Activated CD4-positive, alpha-beta T cell treated with anti-CD3 and anti-CD28 coated beads for 48 hours (primary cell): ENCODE results near the gene ATP5F1D.

Experiments used
- DNase-seq: peaks from one replicate; pipeline ENCODE4 v3.0.0-alpha.2; 2020

The ATP5F1D gene

GRCh38 chr19:1283917-1284292 is 42.4 kb downstream of the ATP5F1D start:
- no peak for DNase-seq

DNA sequence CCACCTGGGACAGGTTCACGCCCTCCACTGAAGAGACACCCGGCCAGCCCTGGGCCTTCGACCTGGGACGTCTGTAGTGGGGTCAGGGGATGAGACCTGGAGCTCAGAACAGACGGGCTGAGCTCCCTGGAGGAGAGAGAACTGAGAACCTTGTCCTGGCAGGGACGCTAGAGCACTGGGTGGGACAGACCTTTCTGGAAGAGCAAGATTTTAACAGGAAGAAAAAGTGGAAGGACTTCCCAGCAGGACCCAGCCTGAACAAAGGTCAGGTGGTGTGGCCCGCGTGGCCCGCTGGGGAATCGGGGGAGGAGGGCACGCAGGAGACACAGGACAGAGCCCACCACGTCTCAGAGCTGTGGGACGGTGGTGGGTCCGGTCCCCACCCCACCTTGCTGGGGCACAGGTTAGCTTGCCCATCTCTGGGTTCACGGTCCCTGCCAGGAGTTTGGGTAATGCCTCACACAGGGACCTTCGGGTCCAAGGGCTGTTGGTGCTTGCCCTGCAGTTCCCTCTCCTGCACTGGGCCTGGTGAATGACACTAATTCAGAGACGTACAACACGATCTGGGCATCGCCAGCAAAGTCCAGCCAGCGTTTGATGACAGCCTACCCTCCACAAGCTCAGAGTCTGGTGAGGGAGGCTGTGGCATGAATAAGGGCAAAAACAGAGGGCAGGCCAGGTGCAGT is 42.9 kb downstream of the ATP5F1D start:
- DNase-seq = no peak

- DNase-seq = no peak
These were observed 43.6 kb downstream of the ATP5F1D start for GRCh38 chr19:1284979-1285736.

DNA sequence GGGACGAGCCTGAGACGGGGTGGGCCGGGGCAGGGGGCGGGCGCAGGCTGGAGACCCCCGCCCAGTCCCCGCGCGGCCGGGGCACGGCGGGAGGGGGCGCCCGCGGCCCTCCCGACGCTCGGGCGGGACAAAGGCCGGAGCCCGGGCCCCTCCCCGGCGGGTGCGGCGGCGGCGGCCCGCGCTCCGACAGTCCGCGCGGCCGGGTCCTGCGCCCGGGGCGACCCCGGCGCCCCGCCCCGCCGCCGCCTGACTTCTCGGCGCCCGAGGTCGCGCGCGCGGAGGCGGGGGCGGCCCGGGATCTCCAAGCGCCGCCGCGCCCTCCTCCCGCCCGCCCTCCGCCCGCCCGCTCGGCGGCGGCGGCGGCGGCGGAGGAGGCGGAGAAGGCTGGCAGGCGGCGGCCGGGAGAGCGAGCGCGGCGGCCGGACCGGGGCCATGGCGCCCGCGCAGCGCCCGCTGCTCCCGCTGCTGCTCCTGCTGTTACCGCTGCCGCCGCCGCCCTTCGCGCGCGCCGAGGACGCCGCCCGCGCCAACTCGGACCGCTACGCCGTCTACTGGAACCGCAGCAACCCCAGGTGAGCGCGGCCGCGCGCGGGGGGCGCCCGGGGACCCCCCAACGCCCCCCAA is 44.3 kb downstream of the ATP5F1D start, which contains the start of gene EFNA2:
EFNA2 (plus strand) TSS at position 137 of the 624 bp plus-strand sequence; CDS start at position 433, 296 bp downstream.
- DNase-seq = no peak

DNA sequence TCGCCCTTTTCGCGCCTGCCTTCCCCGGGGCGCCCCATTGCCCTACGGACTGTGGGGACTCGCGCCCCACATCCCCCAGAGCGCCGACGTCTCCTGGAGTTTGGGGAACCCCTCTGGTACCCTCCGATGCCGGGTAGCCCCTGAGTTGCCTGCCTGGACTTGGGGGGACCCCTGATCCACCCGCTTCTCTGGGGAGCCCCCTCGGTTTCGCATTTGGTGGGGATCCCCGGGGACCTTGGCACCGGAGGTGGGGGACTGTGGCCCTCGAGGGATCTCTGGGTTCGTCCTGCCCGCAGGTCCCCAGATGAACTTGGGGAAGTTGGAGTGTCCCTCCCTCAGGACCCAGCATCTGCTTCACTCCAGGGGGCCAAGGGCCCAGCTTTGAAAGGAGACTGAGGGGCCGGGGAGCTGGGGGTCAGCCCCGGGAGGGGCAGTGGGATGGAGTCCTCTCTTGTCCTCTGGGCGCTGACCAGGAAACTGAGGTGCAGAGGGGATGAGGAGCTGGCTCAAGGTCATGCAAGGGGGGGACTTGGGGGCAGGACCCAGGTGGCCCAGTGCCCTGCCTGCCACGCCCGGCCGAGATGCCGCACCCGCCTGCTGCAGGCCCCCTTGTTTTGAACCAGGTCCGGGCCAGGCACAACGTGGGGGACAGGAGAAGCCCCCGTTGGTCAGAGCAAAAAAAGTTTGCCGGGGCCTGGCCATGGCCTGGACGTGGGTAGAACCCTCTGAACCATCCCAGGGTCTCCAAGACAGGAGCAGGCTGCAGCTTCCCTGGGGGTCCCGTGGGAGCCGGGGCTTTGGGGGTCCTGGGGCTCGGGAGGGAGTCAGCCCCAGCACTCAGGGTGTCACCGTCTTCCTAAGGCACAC is 45.2 kb downstream of the ATP5F1D start:
- no peak for DNase-seq

DNA sequence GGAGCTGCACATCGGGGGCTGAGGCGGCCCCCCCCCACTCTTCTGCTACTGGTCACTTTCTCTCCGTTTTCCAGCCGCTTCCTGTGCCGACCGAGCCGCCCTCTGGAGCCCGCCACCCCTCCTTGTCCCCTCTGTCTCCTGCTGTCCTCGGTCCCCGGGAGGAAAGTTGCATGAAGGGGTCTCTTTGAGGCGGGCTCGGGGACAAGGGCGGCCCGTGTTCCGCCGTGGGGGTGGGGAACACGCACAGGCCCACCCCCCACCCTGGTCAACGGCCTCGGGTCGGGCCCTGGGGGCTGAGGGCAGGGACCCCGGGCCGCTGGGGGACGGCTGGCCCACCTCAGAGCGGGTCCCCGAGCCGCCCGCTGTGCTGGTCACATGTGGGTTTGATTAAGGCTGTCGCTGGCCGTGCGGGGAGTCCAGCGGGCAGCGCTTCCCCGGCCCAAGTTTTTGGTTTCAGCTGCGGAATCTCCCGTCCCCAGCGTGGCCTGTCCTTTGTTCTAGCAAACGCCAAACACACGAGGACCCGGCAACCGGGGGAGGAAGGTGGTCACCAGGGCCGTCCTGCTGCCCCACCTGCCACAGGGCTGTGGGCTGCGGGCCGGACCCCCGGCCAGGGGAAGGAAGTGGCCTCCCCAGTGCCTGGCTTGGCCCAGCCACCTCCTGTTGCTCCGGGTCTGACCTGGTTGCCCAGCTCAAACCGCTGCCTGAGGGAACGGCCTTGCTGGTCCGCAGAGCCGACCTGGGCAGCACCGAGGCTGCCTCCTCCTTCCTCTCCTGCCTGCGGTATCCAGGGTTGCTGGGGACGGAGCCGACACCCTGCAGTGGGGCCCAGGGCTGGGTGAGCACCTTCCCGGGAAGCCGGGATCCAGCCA is 46.0 kb downstream of the ATP5F1D start:
- no peak for DNase-seq

GRCh38 chr19:1288226-1288612 is 46.7 kb downstream of the ATP5F1D start:
- DNase-seq = no peak

- DNase-seq = no peak
These were observed 47.5 kb downstream of the ATP5F1D start for GRCh38 chr19:1288833-1289685.

DNA sequence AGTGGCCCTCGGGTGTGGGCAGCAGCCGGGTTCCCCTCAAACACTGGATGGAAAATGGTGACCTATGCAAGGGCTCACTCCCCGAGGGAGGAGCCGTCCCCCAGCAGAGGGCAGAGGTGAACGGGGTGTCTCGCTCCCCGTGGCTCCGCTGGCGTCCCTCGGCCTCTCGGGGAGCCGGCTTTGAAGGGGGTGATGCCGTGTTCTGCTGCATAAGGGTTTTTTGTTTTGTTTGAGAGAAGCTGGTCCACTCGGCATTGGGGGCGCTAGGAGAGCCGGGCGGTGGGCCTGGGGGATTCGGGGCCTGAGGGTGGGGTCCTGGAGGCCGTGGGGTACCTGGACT is 48.1 kb downstream of the ATP5F1D start:
- no peak for DNase-seq

GRCh38 chr19:1290196-1290702 is 48.7 kb downstream of the ATP5F1D start:
- DNase-seq = no peak

- no peak for DNase-seq
These were observed 49.4 kb downstream of the ATP5F1D start for GRCh38 chr19:1290703-1291651.

- DNase-seq = no peak
These were observed 50.3 kb downstream of the ATP5F1D start for GRCh38 chr19:1291761-1292418.

GRCh38 chr19:1292419-1293151 is 51.0 kb downstream of the ATP5F1D start:
- no peak for DNase-seq

GRCh38 chr19:1293782-1294604 is 52.4 kb downstream of the ATP5F1D start:
- no peak for DNase-seq
